OCI-LY1 (cell line): ENCODE results near the gene HELT.

Experiments
- H2AFZ ChIP-seq: fragments of 200-600 bp; sonication (generic), shearing (Covaris generic); 2 replicates; pipeline ENCODE4 v1.6.0; 2014; ENCODE audit warnings: antibody characterized with exemption, mild to moderate bottlenecking, low read length
- H3F3A ChIP-seq: fragments of 200-600 bp; sonication (generic), shearing (Covaris generic); 2 replicates; pipeline ENCODE4 v1.6.0; 2014; ENCODE audit warnings: mild to moderate bottlenecking, antibody characterized with exemption, low read length, moderate library complexity; ENCODE audit not compliant: insufficient read depth
- H3K27ac ChIP-seq: fragments of 200-600 bp; sonication (generic); 2 replicates; pipeline ENCODE4 v1.5.1; 2014; ENCODE audit warnings: low read length, mixed run types, mild to moderate bottlenecking, low read depth; ENCODE audit not compliant: poor library complexity, severe bottlenecking
- H3K27me3 ChIP-seq: fragments of 200-600 bp; sonication (generic); 2 replicates; pipeline ENCODE4 v1.6.0; 2014; ENCODE audit warnings: antibody characterized with exemption, mild to moderate bottlenecking, low read length, moderate library complexity; ENCODE audit not compliant: insufficient read depth
- H3K36me3 ChIP-seq: fragments of 200-600 bp; sonication (generic); 2 replicates; pipeline ENCODE4 v1.6.1; 2014; ENCODE audit warnings: mild to moderate bottlenecking, antibody characterized with exemption, low read length, moderate library complexity, mixed read lengths; ENCODE audit not compliant: insufficient read depth
- H3K4me1 ChIP-seq: fragments of 200-600 bp; sonication (generic); 2 replicates; pipeline ENCODE4 v1.5.1; 2014; ENCODE audit warnings: mild to moderate bottlenecking, low read length, moderate library complexity; ENCODE audit not compliant: insufficient read depth, severe bottlenecking
- H3K4me2 ChIP-seq: fragments of 200-600 bp; sonication (generic), shearing (Covaris generic); 2 replicates; pipeline ENCODE4 v1.6.1; 2014; ENCODE audit warnings: low read length
- H3K4me3 ChIP-seq: fragments of 200-600 bp; sonication (generic); 2 replicates; pipeline ENCODE4 v1.5.1; 2014; ENCODE audit warnings: low read length, low read depth, mild to moderate bottlenecking, mixed read lengths; ENCODE audit not compliant: poor library complexity, severe bottlenecking
- H3K79me2 ChIP-seq: fragments of 200-600 bp; shearing (Covaris generic); 2 replicates; pipeline ENCODE4 v1.6.1; 2016; ENCODE audit warnings: mixed run types, low read length, mixed read lengths; ENCODE audit not compliant: insufficient read depth
- H3K9ac ChIP-seq: fragments of 200-600 bp; sonication (generic), shearing (Covaris generic); 2 replicates; pipeline ENCODE4 v1.6.1; 2014; ENCODE audit warnings: mild to moderate bottlenecking, low read length, mixed read lengths
- H3K9me2 ChIP-seq: fragments of 200-600 bp; sonication (generic), shearing (Covaris generic); 2 replicates; pipeline ENCODE4 v1.6.1; 2014; ENCODE audit warnings: low read depth, mild to moderate bottlenecking, low read length, mixed read lengths
- H3K9me3 ChIP-seq: fragments of 200-600 bp; shearing (Covaris generic); 2 replicates; pipeline ENCODE4 v1.6.1; 2014; ENCODE audit warnings: low read length, mixed read lengths
- H4K20me1 ChIP-seq: fragments of 200-600 bp; sonication (generic), shearing (Covaris generic); 2 replicates; pipeline ENCODE4 v1.6.0; 2016; ENCODE audit warnings: mild to moderate bottlenecking, low read length; ENCODE audit not compliant: insufficient read depth
- CTCF ChIP-seq: fragments of 200-600 bp; sonication (generic), shearing (Covaris generic); IDR thresholded peaks from 2 replicates; pipeline ENCODE4 v1.5.1; 2017; ENCODE audit warnings: mild to moderate bottlenecking, antibody characterized with exemption, low read length, moderate library complexity, mixed read lengths
- EZH2 ChIP-seq: fragments of 200-600 bp; sonication (generic), shearing (Covaris generic); IDR thresholded peaks from 2 replicates; pipeline ENCODE4 v1.8.0; 2017; ENCODE audit warnings: borderline replicate concordance, mixed run types, mild to moderate bottlenecking, antibody characterized with exemption, low read length, moderate library complexity, mixed read lengths

Gene HELT

GRCh38 chr4:185017964-185018772 is at the start of gene HELT:
Gene HELT, plus strand, starts transcription at chr4:185018490. Its CDS starts 439 bp downstream, at chr4:185018929.
- Histone ChIP-seq H3K4me1 (no peaks in the 10 kb centered on the region), H2AFZ (no peak within 1 kb of the TSS), H3K9me2 (no peaks in the 10 kb centered on the region), H3K27ac (no peak within 1 kb of the TSS), H3K27me3 (no peaks in the 10 kb centered on the region), H3K36me3 (no peaks in the 10 kb centered on the region), H3K79me2 (no peaks in the 10 kb centered on the region), H3K9ac (no peak within 1 kb of the TSS), H3K4me3 (no peak within 1 kb of the TSS), H3K9me3 (no peaks in the 10 kb centered on the region), H3F3A (no peaks in the 10 kb centered on the region), H4K20me1 (no peaks in the 10 kb centered on the region), H3K4me2 (no peak within 1 kb of the TSS)
- TF ChIP-seq EZH2 = no peak
- TF ChIP-seq CTCF = no peak

- TF ChIP-seq EZH2 (no peak), CTCF (no peak)
- Histone ChIP-seq H3K9ac (no peak overlapping the region), H3K79me2 (no peaks in the 10 kb centered on the region), H3K9me3 (no peaks in the 10 kb centered on the region), H2AFZ (no peak overlapping the region), H3K27ac (no peak overlapping the region), H3K9me2 (no peaks in the 10 kb centered on the region), H3K27me3 (no peaks in the 10 kb centered on the region; the same call in 1 of the 2 replicates), H3F3A (no peaks in the 10 kb centered on the region), H3K4me1 (no peaks in the 10 kb centered on the region), H3K4me3 (no peak overlapping the region), H4K20me1 (no peaks in the 10 kb centered on the region), H3K36me3 (no peaks in the 10 kb centered on the region), H3K4me2 (no peak overlapping the region)
Observed at GRCh38 chr4:184968784-184969201, 49.5 kb upstream of the HELT start.

GRCh38 chr4:184969610-184970009 is 48.7 kb upstream of the HELT start:
- Histone ChIP-seq H3K79me2 (no peaks in the 10 kb centered on the region), H3K9ac (no peak overlapping the region), H3K27ac (no peak overlapping the region), H3K4me1 (no peaks in the 10 kb centered on the region), H2AFZ (no peak overlapping the region), H3K4me3 (no peak overlapping the region), H3K27me3 (no peaks in the 10 kb centered on the region; the same call in 1 of the 2 replicates), H3K9me3 (no peaks in the 10 kb centered on the region), H3F3A (no peaks in the 10 kb centered on the region), H3K4me2 (no peak overlapping the region), H3K36me3 (no peaks in the 10 kb centered on the region), H4K20me1 (no peaks in the 10 kb centered on the region), H3K9me2 (no peaks in the 10 kb centered on the region)
- no peak for TF ChIP-seq CTCF
- no peak for TF ChIP-seq EZH2
